ACC112 (cell line): ENCODE data around the gene PRRG2.
"Not testable (repeated sequence)": the region's sequence is repeated elsewhere in the genome, so short reads cannot be mapped to it uniquely, and the experiment has no call there.

Experiments
- H2AFZ ChIP-seq: fragments of 200-600 bp; sonication (generic); one replicate; pipeline ENCODE4 v1.6.0; 2017; ENCODE audit warnings: antibody characterized with exemption, low read length; ENCODE audit not compliant: unreplicated experiment
- H3K27ac ChIP-seq: fragments of 200-600 bp; sonication (generic); 2 replicates; pipeline ENCODE4 v1.5.1; 2014; ENCODE audit warnings: low read depth, mild to moderate bottlenecking, antibody characterized with exemption, low read length, moderate library complexity
- H3K27me3 ChIP-seq: fragments of 200-600 bp; sonication (generic); 2 replicates; pipeline ENCODE4 v1.6.1; 2014; ENCODE audit warnings: mild to moderate bottlenecking, antibody characterized with exemption, low read length, moderate library complexity, mixed read lengths; ENCODE audit not compliant: insufficient read depth
- H3K36me3 ChIP-seq: fragments of 200-600 bp; sonication (generic); 2 replicates; pipeline ENCODE4 v1.6.1; 2016; ENCODE audit warnings: mild to moderate bottlenecking, antibody characterized with exemption, low read length, moderate library complexity, mixed read lengths; ENCODE audit not compliant: insufficient read depth
- H3K4me1 ChIP-seq: fragments of 200-600 bp; sonication (generic); one replicate; pipeline ENCODE4 v1.6.1; 2016; ENCODE audit warnings: low read length, mixed read lengths; ENCODE audit not compliant: insufficient read depth, unreplicated experiment, control insufficient read depth
- H3K4me3 ChIP-seq: fragments of 200-600 bp; sonication (generic); 2 replicates; pipeline ENCODE4 v1.5.1; 2014; ENCODE audit warnings: mild to moderate bottlenecking, low read depth, low read length
- H3K79me2 ChIP-seq: fragments of 200-600 bp; sonication (generic); one replicate; pipeline ENCODE4 v1.6.0; 2016; ENCODE audit warnings: low read length; ENCODE audit not compliant: control insufficient read depth, unreplicated experiment, insufficient read depth

PRRG2 gene

GRCh38 chr19:49615861-49616260 lies 34.7 kb downstream of the PRRG2 start:
- H3K79me2 ChIP-seq, result peaks cover 5% of the 10 kb centered on the region
- H3K27ac ChIP-seq, result no peak overlapping the region
- H3K4me1 ChIP-seq, result peaks cover 28% of the 10 kb centered on the region
- no peak overlapping the region for H3K4me3 ChIP-seq
- no peaks in the 10 kb centered on the region; the same call in 1 of the 2 replicates for H3K36me3 ChIP-seq
- H3K27me3 ChIP-seq, result no peaks in the 10 kb centered on the region
- H2AFZ ChIP-seq, result no peak overlapping the region

- Histone ChIP-seq H3K36me3 (no peaks in the 10 kb centered on the region; the same call in 1 of the 2 replicates), H3K27ac (no peak overlapping the region), H3K79me2 (peaks cover 5% of the 10 kb centered on the region), H3K4me1 (peaks cover 28% of the 10 kb centered on the region), H3K27me3 (no peaks in the 10 kb centered on the region), H3K4me3 (no peak overlapping the region), H2AFZ (no peak overlapping the region)
Measured at GRCh38 chr19:49616532-49616931, 35.4 kb downstream of the PRRG2 start.

GRCh38 chr19:49616945-49617344 lies 35.8 kb downstream of the PRRG2 start:
- Histone ChIP-seq H3K27me3 (no peaks in the 10 kb centered on the region), H3K79me2 (peaks cover 5% of the 10 kb centered on the region), H3K36me3 (no peaks in the 10 kb centered on the region; the same call in 1 of the 2 replicates)

DNA sequence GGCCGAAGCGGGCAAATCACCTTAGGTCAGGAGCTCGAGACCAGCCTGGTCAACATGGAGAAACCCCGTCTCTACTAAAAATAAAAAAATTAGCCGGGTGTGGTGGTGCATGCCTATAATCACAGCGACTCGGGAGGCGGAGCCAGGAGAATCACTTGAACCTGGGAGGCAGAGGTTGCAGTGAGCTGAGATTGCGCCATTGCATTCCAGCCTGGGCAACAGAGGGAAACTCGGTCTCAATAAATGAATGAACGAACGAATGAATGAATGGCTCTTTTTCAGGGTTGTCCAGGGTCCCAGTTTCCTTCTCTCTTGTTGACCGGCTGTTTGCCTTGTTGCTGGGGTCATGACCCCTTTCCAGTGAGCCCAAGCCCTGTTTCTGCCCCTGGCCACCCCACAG lies 36.7 kb downstream of the PRRG2 start:
- H3K4me1 ChIP-seq, result peaks cover 21% of the 10 kb centered on the region
- H3K27ac ChIP-seq, H3K79me2 ChIP-seq, H3K27me3 ChIP-seq, H3K4me3 ChIP-seq, H3K36me3 ChIP-seq, H2AFZ ChIP-seq: not testable (repeated sequence)

More at GRCh38 chr19:49616945-49617344, 35.8 kb downstream of the PRRG2 start:
- H3K4me1 ChIP-seq, result peaks cover 28% of the 10 kb centered on the region
- no peak overlapping the region for H2AFZ ChIP-seq
- no peak overlapping the region for H3K27ac ChIP-seq
- H3K4me3 ChIP-seq, result no peak overlapping the region

GRCh38 chr19:49624967-49625910 lies 44.1 kb downstream of the PRRG2 start:
- Histone ChIP-seq H3K27ac (no peak overlapping the region), H3K27me3 (no peaks in the 10 kb centered on the region), H3K4me3 (no peak overlapping the region), H3K36me3 (no peaks in the 10 kb centered on the region), H2AFZ (no peak overlapping the region), H3K4me1 (no peaks in the 10 kb centered on the region), H3K79me2 (no peaks in the 10 kb centered on the region)

DNA sequence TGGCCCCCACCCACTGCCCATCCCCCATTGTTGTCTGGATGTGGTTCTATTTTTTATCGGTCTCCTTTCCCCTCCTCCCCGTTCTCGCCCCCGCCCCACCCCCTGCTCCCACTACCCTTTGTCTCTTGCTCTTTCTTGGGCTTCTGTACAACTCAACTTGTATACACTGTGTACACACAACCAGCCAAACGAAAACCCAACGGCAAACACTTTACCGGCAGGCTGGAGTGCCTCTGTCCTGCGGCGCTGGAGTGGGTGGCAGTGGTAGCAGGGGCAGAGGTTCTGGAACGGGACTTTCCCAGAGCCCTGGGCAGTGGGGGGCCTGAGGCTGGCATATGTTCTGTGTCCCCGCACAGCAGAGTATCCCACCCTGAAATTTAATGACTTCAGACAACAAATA lies 45.1 kb downstream of the PRRG2 start:
- no peaks in the 10 kb centered on the region for H3K27me3 ChIP-seq
- H3K4me1 ChIP-seq, result no peaks in the 10 kb centered on the region
- H3K79me2 ChIP-seq, result no peaks in the 10 kb centered on the region
- no peak overlapping the region for H2AFZ ChIP-seq
- H3K4me3 ChIP-seq, result no peak overlapping the region
- H3K27ac ChIP-seq, result no peak overlapping the region
- no peaks in the 10 kb centered on the region for H3K36me3 ChIP-seq

DNA sequence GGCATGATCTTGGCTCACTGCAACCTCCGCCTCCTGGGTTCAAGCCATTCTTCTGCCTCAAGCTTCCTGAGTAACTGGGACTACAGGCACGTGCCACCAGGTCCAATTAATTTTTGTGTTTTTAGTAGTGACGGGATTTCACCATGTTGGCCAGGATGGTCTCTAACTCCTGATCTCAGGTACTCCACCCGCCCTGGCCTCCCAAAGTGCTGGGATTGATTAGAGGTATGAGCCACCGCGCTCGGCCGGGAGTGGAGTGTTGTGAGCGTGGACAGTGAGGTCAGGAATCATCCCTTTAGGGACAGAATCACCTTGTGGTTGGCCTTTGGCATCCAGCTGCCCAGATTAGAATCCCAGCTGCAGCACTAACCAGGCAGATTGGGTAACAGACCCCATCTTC lies 48.5 kb downstream of the PRRG2 start:
- Histone ChIP-seq H3K4me3 (no peak overlapping the region), H2AFZ (no peak overlapping the region), H3K27me3 (no peaks in the 10 kb centered on the region), H3K79me2 (no peaks in the 10 kb centered on the region), H3K36me3 (no peaks in the 10 kb centered on the region), H3K4me1 (no peaks in the 10 kb centered on the region), H3K27ac (no peak overlapping the region)

- Histone ChIP-seq H3K27ac (no peak overlapping the region), H3K4me3 (no peak overlapping the region), H2AFZ (no peak overlapping the region), H3K79me2 (no peaks in the 10 kb centered on the region), H3K4me1 (no peaks in the 10 kb centered on the region), H3K36me3 (peaks cover 5% of the 10 kb centered on the region; the same call in 1 of the 2 replicates), H3K27me3 (no peaks in the 10 kb centered on the region)
Measured at GRCh38 chr19:49631014-49631588, 50.0 kb downstream of the PRRG2 start.

DNA sequence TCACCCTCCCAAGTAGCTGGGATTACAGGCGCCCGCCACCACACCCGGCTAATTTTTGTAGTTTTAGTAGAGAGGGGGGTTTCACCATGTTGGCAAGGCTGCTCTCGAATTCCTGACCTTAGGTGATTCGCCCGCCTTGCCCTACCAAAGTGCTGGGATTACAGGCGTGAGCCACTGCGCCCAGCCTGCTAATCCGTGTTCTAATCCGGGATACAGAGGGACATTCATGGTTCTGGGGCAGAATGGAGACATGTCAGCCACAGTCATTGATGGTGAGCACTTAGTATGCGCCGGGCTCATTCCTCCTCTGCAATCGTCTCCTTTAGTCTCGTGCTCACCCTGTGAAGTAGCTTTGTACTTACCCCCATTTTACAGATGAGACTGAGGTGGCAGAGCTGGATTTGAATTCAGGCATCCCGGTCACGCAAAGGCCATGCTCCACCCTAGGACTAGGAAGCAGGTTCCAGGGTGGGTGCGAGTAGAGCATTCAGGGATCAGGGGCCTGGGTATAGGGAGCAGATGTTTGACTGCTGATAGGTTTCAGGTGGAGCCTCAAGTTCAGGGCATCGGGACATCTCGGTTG lies 50.6 kb downstream of the PRRG2 start:
- H3K4me3 ChIP-seq, result no peak overlapping the region
- no peak overlapping the region for H2AFZ ChIP-seq
- peaks cover 1% of the 10 kb centered on the region for H3K79me2 ChIP-seq
- peaks cover 5% of the 10 kb centered on the region; the same call in 1 of the 2 replicates for H3K36me3 ChIP-seq
- no peaks in the 10 kb centered on the region for H3K4me1 ChIP-seq
- H3K27ac ChIP-seq, result no peak overlapping the region
- H3K27me3 ChIP-seq, result no peaks in the 10 kb centered on the region

DNA sequence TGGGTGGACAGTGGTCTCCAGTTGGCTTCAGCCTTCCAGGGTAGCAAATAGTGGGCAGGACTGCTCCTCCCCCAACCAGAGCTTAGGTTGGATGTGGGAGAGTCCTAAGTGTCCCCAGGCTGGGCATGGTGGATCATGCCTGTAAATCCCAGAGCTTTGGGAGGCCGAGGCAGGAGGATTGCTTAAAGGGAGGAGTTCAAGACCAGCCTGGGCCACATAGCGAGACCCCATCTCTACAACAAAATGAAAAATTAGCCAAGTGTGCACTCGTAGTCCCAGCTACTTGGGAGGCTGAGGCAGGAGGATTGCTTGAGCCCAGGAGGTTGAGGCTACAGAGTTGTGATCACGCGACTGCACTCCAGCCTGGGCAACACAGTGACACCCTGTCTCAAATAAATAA lies 51.5 kb downstream of the PRRG2 start:
- no peak overlapping the region for H3K27ac ChIP-seq

More for the DNA sequence above, 51.5 kb downstream of the PRRG2 start:
- no peaks in the 10 kb centered on the region for H3K27me3 ChIP-seq
- H3K36me3 ChIP-seq, result peaks cover 5% of the 10 kb centered on the region; the same call in 1 of the 2 replicates
- no peak overlapping the region for H3K4me3 ChIP-seq
- no peak overlapping the region for H2AFZ ChIP-seq
- peaks cover 3% of the 10 kb centered on the region for H3K79me2 ChIP-seq
- H3K4me1 ChIP-seq, result no peaks in the 10 kb centered on the region
